Stromal cell of bone marrow (primary cell): Measurements from ENCODE around the gene OBSCN.

Experiments
- DNase-seq: peaks from one replicate; pipeline ENCODE4 v3.0.0-alpha.2; 2012; ENCODE audit warnings: low read depth

OBSCN gene

DNA sequence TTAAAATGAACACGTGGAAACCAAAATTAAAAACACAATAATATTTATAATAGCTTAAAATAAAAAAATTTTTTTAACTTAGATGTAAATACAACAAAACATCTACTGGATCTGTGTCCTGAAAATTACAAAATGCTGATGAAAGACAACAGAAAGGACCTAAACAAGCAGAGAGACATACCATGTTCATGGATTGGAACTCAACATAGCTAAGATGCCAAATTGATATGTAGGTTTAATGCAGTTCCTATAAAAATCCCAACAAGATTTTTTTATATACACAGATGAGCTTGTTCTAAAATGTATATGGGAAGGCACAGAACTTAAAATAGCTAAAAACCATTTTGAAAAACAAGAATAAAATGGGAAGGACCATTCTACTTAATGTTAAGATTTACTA is 117.4 kb downstream of the OBSCN start:
- DNase-seq = no peak

- no peak for DNase-seq
Observed at GRCh38 chr1:228329887-228330286, 122.0 kb downstream of the OBSCN start.

GRCh38 chr1:228332797-228333738 is 125.2 kb downstream of the OBSCN start:
- DNase-seq = no peak

- no peak for DNase-seq
Observed at GRCh38 chr1:228333739-228334115, 125.9 kb downstream of the OBSCN start.

DNA sequence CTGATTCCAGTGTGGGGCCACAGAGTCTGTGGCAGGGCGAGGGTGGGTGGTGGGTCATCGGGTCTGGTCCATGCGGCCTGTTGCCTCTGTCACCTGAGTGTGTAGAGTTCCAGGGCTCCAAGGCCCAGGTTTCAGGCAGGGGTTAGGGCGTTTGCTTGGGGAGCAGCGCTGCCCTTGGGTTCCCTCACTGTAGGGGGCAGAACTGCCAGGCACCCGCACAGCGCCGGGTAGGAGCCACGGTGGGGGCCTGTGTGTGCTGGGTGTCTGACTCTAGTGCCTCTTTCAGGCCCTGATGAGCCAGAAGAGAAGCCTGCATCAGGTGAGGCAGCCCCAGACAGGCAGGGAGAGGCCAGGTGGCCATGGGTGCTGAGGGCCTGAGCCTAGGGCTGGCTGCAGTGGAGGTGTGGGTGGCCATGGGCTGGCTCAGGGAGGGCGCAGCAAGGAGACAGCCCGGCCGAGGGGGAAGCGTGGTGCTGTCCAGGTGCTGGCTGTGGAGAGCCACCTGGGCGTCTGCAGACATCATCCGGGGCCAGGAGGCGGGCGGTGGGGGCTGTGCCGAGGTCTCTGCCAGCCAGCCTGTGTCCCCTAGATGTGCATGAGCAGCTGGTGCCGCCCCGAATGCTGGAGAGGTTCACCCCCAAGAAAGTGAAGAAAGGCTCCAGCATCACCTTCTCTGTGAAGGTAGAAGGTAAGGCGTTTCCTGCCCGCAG is 126.5 kb downstream of the OBSCN start:
- DNase-seq = no peak

DNA sequence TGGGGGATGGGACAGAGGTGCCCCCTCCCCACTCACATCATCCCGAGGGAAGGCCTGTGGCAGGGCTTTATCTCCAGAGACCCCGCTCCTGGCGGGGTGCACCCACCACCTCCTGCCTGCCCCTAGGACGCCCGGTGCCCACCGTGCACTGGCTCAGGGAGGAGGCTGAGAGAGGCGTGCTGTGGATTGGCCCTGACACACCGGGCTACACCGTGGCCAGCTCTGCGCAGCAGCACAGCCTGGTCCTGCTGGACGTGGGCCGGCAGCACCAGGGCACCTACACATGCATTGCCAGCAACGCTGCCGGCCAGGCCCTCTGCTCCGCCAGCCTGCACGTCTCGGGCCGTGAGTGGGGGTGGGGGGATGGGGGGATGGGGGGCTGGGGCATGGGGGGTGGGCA is 127.1 kb downstream of the OBSCN start:
- no peak for DNase-seq

DNA sequence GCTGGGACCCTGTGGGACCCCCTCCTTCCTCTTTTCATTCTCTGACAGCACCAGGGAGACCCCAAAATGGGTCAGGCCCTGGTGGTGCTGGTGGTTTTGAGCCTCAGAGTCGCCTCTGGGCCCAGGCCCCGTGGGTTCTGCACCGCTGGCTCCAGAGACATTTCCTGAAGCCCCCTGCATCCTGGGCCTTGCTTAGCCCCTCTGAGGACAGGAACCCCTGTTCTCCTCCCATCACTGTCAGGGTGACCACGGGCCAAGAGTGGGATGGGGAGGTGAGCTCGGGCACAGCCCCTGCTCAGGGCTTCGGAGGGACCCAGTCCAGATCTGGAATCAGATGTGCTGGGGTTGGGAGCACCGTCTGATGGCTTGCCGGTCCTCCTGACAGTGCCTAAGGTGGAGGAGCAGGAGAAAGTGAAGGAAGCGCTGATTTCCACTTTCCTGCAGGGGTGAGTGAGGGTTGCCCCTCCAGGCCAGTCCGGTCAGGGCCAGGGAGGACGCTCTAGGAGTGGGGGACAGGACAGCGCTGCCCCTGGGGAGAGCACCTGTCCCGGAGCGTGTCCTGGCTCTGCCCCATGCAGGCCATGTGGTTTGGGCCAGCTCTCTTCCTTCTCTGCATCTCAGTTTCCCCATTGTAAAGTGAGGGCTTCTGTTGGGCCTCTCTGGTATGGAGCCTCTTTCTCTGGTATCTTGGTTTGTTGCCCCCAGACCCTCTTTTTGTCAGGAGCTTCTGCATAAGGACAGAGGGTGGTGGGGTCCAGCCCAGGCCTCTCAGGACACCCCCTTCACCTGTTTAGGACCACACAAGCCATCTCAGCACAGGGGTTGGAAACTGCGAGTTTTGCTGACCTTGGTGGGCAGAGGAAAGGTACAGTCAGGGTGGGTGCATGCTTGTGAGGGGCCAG is 127.8 kb downstream of the OBSCN start:
- DNase-seq = no peak

DNA sequence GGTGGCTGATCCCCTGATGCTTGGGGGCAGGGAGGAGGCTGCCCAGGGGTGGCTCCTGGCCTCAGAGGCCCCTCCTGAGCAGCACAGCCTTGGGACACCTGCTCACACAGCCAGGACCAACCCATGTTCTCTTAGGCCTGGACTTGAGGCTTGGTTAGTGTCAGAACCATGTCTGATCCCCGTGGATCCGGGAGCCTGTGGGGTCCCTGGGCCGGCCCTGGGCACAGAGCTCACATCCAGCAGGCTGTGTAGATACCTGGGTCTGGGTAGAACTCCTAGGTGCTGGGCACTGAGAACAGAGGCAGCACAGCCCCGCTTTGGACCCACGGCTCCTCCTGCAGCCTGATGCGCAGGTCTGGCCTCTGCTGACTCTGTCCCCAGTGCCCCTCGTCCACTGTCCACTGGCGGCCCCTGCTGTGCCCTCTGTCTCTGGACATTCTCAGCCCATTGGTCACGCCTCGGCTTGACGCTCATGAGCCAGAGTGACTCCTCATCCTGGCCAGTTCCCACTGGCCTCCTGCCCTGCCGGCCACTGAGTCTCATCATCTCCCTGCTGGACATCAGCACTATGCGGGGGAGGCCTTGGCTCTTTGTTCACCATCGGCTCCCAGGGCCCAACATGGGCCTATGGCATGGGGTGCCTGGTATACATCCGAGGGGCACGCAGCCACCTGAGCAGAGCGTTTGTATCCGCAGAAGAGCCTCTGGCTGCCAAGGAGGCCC is 128.6 kb downstream of the OBSCN start:
- peak; percentile 3 for DNase-seq

DNA sequence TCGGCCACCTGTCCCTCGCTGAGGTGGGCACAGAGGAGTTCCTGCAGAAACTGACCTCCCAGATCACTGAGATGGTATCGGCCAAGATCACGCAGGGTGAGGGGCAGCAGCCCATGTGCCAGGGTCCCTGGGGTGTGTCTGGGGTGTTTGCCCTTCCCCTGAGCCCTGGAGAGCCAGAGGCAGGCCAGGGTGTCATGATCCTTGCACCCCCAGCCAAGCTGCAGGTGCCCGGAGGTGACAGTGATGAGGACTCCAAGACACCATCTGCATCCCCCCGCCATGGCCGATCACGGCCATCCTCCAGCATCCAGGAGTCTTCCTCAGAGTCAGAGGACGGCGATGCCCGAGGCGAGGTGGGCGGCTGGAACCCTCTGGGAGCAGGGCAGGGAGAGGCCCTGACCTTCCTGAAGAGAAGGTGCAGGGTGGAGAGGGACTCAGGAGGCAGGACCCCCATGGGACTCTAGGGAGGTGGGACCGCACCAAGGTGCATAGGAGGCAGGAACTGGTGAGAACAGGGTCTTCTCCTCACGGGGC is 129.3 kb downstream of the OBSCN start:
- no peak for DNase-seq

DNA sequence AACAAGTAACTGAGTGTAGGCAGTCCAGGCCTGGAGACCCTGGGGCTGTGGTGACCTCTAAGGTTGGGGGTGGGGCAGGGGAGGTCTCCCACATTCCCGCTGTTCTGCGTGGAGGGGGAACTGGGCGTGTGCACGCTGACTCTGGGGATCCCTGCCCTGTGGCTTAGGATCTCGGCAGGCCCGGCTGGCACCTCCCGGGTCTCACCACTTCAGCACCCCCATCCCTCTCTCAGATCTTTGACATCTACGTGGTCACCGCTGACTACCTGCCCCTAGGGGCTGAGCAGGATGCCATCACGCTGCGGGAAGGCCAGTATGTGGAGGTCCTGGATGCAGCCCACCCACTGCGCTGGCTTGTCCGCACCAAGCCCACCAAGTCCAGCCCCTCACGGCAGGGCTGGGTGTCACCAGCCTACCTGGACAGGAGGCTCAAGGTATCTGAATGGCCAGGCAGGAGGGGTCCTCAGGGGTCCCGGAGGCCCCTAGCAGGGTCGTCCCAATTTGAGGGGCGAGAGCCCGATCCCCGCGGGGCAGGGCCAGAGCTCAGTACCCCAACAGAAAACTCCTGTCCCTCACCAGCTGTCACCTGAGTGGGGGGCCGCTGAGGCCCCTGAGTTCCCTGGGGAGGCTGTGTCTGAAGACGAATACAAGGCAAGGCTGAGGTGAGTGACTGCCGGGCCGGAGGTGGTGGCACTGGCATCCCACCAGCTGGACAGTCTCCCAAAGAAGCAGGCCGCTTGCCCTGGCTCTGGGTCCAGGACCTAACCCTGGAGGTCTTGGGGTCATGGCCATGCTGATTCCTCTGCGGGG is 130.1 kb downstream of the OBSCN start:
- DNase-seq = no peak

GRCh38 chr1:228338521-228339051 is 130.7 kb downstream of the OBSCN start:
- DNase-seq = no peak

DNA sequence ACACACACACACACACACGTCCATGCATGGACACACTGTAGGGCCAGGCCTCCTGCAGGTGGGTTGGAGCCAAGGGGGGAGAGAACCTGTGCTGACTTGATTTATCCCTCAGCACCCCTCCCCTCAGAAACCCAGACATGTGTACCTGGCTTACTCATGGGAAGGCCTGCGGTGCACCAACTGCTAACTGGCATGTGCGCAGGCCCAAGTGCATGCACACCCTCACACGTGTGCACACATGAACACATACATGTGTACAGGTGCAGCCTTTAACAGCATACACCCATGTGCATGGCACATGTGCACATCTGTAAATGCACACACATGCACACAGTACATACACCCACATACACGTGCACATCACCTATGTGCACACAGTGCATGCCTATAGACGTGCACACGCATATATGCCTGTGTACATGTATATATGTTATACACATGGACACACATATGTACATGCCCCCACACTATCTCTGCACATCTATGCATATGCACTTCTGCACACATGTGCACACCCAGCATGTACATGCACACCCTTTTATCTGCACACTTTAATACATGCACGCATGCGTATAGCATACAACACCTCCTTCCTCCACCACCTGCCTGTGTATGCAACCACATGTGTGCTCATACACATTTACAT is 131.3 kb downstream of the OBSCN start:
- no peak for DNase-seq

DNA sequence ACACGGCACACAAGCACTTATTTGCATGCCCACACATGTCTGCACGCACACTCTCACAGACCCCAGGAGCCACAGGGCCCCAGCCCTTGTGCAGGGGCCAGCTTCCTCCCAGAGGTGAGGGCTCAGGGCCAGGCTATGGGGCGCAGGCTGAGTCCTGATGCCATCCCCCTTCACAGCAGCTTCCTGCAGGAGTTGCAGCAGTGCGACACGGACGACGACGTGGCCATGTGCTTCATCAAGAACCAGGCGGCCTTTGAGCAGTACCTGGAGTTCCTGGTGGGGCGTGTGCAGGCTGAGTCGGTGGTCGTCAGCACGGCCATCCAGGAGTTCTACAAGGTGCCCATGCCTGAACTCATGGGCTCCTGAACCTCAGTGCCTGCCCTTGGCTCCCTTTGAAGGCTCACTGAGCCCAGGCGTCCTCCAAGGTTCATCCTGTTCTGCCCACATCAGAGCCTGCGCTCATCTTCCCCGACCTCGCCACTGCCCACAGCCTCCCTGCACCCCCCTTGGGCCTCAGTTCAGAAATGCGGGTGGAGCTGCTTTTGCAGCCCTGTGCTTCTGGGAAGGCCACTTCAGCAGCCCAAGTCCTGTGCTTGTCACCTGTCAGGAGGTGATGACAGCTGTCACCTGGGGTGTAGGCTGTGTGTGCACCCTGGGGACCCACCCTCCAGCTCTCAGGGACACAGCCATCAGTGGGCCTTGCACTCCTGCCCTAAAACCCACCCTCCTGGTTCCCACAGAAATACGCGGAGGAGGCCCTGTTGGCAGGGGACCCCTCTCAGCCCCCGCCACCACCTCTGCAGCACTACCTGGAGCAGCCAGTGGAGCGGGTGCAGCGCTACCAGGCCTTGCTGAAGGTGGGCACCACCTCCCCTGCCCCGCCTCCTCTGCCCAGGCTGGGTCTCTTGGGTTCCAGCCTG is 132.2 kb downstream of the OBSCN start:
- DNase-seq = no peak

DNA sequence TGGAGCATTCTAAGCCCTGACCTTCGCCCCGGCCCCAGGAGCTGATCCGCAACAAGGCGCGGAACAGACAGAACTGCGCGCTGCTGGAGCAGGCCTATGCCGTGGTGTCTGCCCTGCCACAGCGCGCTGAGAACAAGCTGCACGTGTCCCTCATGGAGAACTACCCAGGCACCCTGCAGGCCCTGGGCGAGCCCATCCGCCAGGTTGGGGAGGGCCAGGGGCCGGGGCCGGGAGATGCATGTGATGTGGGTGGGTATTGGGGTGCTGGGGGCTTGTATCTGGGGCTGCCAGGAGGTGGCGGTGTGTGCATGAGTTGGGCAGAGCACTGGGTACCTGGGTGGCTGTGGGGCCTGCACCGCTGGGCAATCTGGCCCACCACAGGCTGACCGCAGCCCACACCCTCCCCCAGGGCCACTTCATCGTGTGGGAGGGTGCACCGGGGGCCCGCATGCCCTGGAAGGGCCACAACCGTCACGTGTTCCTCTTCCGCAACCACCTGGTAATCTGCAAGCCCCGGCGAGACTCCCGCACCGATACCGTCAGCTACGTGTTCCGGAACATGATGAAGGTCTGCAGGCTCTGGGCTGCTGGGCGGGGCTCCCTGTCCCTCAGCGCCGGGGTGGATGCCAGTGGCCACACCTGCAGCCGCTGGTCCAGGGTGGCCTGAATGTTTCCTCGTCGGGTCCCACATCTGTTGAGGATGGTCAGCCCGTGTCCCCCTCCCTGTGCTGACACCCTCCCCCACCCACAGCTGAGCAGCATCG is 133.0 kb downstream of the OBSCN start:
- DNase-seq = no peak

DNA sequence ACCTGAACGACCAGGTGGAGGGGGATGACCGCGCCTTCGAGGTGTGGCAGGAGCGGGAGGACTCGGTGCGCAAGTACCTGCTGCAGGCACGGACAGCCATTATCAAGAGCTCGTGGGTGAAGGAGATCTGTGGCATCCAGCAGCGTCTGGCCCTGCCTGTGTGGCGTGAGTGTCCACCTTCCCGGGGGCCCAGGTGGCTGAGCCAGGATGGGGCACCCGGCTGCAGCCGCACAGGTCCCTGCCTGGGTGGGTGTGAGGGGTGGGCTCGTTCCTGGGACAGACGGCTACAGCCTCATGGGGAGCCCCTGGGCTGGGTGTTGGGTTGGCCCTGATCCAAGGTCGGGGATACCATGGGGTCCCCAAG is 133.6 kb downstream of the OBSCN start:
- DNase-seq = no peak

- no peak for DNase-seq
Observed at GRCh38 chr1:228341814-228342626, 134.2 kb downstream of the OBSCN start.

DNA sequence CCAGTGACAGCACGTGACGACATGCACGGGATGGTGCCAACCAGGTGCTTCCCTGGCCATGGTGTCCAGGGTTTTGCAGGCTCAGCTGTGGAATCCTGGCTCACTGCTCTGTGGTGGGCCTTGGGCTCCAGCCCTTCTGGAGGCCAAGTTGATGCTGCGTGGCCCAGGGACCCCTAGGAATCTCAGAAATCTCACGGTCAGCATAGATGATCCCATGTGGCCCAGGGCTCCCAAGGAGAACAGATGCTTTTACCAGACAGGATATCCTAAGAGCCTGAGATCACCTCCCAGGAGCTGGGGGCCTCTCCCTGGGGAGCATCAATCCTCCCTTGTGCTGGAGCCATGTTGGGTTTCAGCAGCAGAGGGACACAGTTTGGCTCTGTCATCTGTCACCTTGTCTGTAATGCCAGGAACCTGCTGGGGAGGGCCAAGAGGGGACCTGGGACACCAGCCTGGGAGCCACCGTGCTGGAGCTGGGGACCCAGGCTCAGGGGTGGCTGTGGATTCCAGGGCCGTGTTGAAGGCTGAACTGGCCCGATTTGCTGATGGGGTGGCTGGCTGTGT is 134.9 kb downstream of the OBSCN start:
- DNase-seq = no peak
